Mesenchymal stem cell (in vitro differentiated cells and primary cell): ENCODE data around the gene NAV2.

Source experiments
- DNase-seq: peaks from one replicate; pipeline ENCODE4 v3.0.0-alpha.2; 2013
- H2AFZ ChIP-seq: one replicate; pipeline ENCODE4 v1.6.1; 2013; ENCODE audit warnings: low read depth, mild to moderate bottlenecking, control low read depth, inconsistent platforms, low read length, moderate library complexity
- H2AK5ac ChIP-seq: 2 replicates; pipeline ENCODE4 v1.6.1; 2013; ENCODE audit warnings: low read length, moderate library complexity, mild to moderate bottlenecking, inconsistent platforms; ENCODE audit not compliant: severe bottlenecking
- H2BK120ac ChIP-seq: one replicate; pipeline ENCODE4 v1.6.1; 2013; ENCODE audit warnings: low read depth, mild to moderate bottlenecking, inconsistent platforms, low read length, moderate library complexity
- H2BK12ac ChIP-seq, 2 experiments: one replicate each; pipeline ENCODE4 v1.6.1; 2013; ENCODE audit warnings: inconsistent platforms in 2 of 2, low read length in 2 of 2, mild to moderate bottlenecking in 2 of 2, moderate library complexity in 2 of 2, control low read depth in 1 of 2
- H2BK15ac ChIP-seq: one replicate; pipeline ENCODE4 v1.6.1; 2013; ENCODE audit warnings: mild to moderate bottlenecking, low read depth, inconsistent platforms; ENCODE audit not compliant: poor library complexity, severe bottlenecking
- H2BK5ac ChIP-seq: 2 replicates; pipeline ENCODE4 v1.6.1; 2013; ENCODE audit warnings: low read depth, mild to moderate bottlenecking, low read length, control low read depth, inconsistent platforms; ENCODE audit not compliant: poor library complexity, severe bottlenecking
- H3K14ac ChIP-seq, 2 experiments: one replicate each; pipeline ENCODE4 v1.6.1; 2013; ENCODE audit warnings: inconsistent platforms in 2 of 2, low read length in 2 of 2, control low read depth in 1 of 2, mild to moderate bottlenecking in 1 of 2, moderate library complexity in 1 of 2
- H3K18ac ChIP-seq, 2 experiments: one replicate each; pipeline ENCODE4 v1.6.1; 2013; ENCODE audit warnings: inconsistent platforms in 2 of 2, low read length in 2 of 2, control low read depth in 1 of 2, low read depth in 1 of 2, mild to moderate bottlenecking in 1 of 2
- H3K23ac ChIP-seq, 2 experiments: one replicate each; pipeline ENCODE4 v1.6.1; 2013; ENCODE audit warnings: inconsistent platforms in 2 of 2, low read length in 2 of 2, mild to moderate bottlenecking in 2 of 2, moderate library complexity in 2 of 2, control low read depth in 1 of 2
- H3K27ac ChIP-seq: 2 replicates; pipeline ENCODE4 v1.5.1; 2013; ENCODE audit warnings: mild to moderate bottlenecking, moderate library complexity, low read length, control low read depth, inconsistent platforms; ENCODE audit not compliant: poor library complexity, severe bottlenecking
- H3K27me3 ChIP-seq, 2 experiments: 2 replicates each; pipeline versions ENCODE4 v1.6.1 to v1.7.0; 2013; ENCODE audit warnings: low read length in 2 of 2, mild to moderate bottlenecking in 2 of 2, moderate library complexity in 2 of 2, control low read depth in 1 of 2, inconsistent platforms in 1 of 2; ENCODE audit not compliant: control insufficient read depth in 1 of 2, insufficient read depth in 1 of 2
- H3K36me3 ChIP-seq, 2 experiments: 2 replicates each; pipeline versions ENCODE4 v1.6.1 to v1.7.0; 2013; ENCODE audit warnings: low read length in 2 of 2, control low read depth in 1 of 2, inconsistent platforms in 1 of 2, low read depth in 1 of 2, mild to moderate bottlenecking in 1 of 2; ENCODE audit not compliant: insufficient read depth in 2 of 2, control insufficient read depth in 1 of 2
- H3K4ac ChIP-seq, 2 experiments: one replicate each; pipeline ENCODE4 v1.6.1; 2013; ENCODE audit warnings: inconsistent platforms in 2 of 2, low read length in 2 of 2, mild to moderate bottlenecking in 2 of 2, moderate library complexity in 2 of 2, control low read depth in 1 of 2, low read depth in 1 of 2
- H3K4me1 ChIP-seq: 2 replicates; pipeline ENCODE4 v1.6.1; 2013; ENCODE audit warnings: low read depth, low read length, control low read depth; ENCODE audit not compliant: control insufficient read depth, insufficient read depth
- H3K4me2 ChIP-seq: 2 replicates; pipeline ENCODE4 v1.6.1; 2013; ENCODE audit warnings: low read length, mild to moderate bottlenecking, inconsistent platforms; ENCODE audit not compliant: poor library complexity, severe bottlenecking
- H3K4me3 ChIP-seq, 2 experiments: 2 replicates each; pipeline versions ENCODE4 v1.5.1 to v1.7.0; 2013; ENCODE audit warnings: low read length in 2 of 2, mild to moderate bottlenecking in 2 of 2, control low read depth in 1 of 2, low read depth in 1 of 2; ENCODE audit not compliant: insufficient read depth in 1 of 2
- H3K79me1 ChIP-seq: replicated peaks from 2 replicates; pipeline ENCODE4 v1.6.1; 2013; ENCODE audit warnings: mild to moderate bottlenecking, control low read depth, low read length, inconsistent platforms; ENCODE audit not compliant: poor library complexity, severe bottlenecking
- H3K9ac ChIP-seq: 2 replicates; pipeline ENCODE4 v1.7.0; 2013; ENCODE audit warnings: mild to moderate bottlenecking, low read length, moderate library complexity
- H3K9me3 ChIP-seq: 2 replicates; pipeline ENCODE4 v1.7.0; 2013; ENCODE audit warnings: mild to moderate bottlenecking, low read length; ENCODE audit not compliant: control insufficient read depth
- H4K8ac ChIP-seq: one replicate; pipeline ENCODE4 v1.6.1; 2013; ENCODE audit warnings: inconsistent platforms, mild to moderate bottlenecking, low read length, moderate library complexity
- H4K91ac ChIP-seq: one replicate; pipeline ENCODE4 v1.6.1; 2013; ENCODE audit warnings: mild to moderate bottlenecking, low read length, inconsistent platforms
- WGBS: methylation state at CpG from one replicate; pipeline ENCODE4 v1.1.7; 2013; ENCODE audit warnings: mixed read lengths; 5-methylcytosine and 5-hydroxymethylcytosine counted together

The NAV2 gene

DNA sequence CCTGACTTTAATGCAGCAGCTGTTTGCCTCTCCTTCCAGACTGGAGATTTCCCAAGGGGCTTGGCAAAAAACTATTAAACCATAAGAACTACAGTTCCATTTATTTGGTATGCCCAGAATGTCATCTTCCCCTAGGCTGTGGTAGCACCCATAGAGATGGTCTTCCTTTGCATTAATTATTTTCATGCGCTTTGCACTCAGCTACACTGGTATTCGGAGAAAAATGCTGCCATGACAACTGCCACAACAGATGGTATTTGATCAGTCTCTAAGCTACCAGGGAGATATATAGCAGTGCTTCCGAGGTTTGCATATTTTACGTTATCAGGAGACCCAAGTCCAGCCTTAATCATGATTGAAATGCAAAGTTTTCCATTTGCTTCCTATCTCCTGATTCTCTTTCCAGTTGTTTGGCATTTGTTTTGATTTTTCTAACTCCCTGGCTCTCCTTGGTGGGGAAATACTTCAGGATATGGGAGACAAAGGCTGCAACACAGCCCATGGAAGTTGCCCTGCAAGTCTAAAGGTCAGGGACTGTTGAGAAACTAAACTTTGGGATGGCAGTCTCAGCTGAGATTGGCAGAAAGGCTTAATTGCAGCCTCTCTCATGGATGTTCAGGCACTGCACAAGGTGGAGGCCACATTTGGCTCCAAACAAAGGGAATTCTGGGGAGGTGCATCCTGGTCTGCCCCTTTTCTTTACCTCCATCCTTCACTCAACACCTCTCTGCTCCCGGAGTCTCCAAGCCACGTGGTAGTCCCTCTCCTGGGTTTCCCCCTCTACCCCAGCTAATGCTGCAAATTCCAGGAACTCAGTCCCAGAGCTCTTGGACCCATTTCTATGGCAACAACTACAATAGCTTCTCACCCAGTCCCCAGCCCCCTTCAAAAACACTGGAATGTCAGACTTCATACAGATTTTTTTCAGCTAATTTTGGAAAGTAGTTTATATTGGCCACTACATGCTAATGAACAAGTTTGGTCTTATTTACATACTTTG is 151.8 kb downstream of the NAV2 start:
- Histone ChIP-seq H2BK120ac (no peak overlapping the region), H3K4me3 (no peak overlapping the region), H2BK15ac (no peak overlapping the region), H3K27ac (no peak overlapping the region), H4K8ac (no peak overlapping the region), H3K4me1 (peaks cover 3% of the 10 kb centered on the region), H2BK12ac (no peak overlapping the region), H3K9me3 (no peaks in the 10 kb centered on the region), H3K9ac (no peak overlapping the region), H3K23ac (no peak overlapping the region), H3K27me3 (no peaks in the 10 kb centered on the region), H3K36me3 (peaks cover 0 to 54% of the 10 kb centered on the region in 2 experiments), H4K91ac (no peak overlapping the region), H3K18ac (no peak overlapping the region), H3K4me2 (no peak overlapping the region), H3K14ac (no peak overlapping the region), H3K79me1 (peaks cover 6% of the 10 kb centered on the region), H2AK5ac (no peak overlapping the region), H3K4ac (no peak overlapping the region), H2AFZ (no peak overlapping the region), H2BK5ac (no peak overlapping the region)
- 77% methylated on average over 6 of the region's 6 CpGs for WGBS
- DNase-seq: no peak

DNA sequence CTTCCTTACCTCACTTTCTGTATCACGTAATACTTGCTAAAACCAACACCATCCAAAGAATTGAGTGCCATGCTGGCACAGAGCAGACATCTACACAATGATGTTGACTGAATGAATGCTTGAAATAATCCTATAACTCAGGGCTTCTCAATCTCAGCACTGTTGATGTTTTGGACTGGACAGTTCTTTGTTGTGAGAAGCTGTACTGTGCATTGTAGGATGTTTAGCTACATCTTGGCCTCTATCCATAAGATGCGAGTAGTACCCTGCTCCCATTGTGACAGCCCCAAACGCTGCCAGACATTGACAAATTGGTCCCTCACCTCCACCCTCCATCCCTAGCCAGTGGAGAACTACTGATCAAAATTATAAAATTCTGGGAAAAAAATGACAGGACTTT is 153.4 kb downstream of the NAV2 start:
- DNase-seq: no peak
- H2AFZ ChIP-seq: no peak overlapping the region
- no peak overlapping the region for H2BK5ac ChIP-seq
- no peaks in the 10 kb centered on the region for H3K9me3 ChIP-seq
- no peak overlapping the region for H3K4me2 ChIP-seq
- H2BK15ac ChIP-seq: no peak overlapping the region
- peaks cover 8 to 69% of the 10 kb centered on the region in 2 experiments for H3K36me3 ChIP-seq
- no peak overlapping the region for H3K4ac ChIP-seq
- H3K27me3 ChIP-seq: no peaks in the 10 kb centered on the region
- no peak overlapping the region for H3K9ac ChIP-seq
- H3K23ac ChIP-seq: no peak overlapping the region
- H2AK5ac ChIP-seq: no peak overlapping the region
- no peak overlapping the region for H4K8ac ChIP-seq
- H4K91ac ChIP-seq: no peak overlapping the region
- no peak overlapping the region for H3K14ac ChIP-seq
- 93% methylated on average over 3 of the region's 3 CpGs for WGBS
- no peak overlapping the region for H2BK12ac ChIP-seq
- no peak overlapping the region for H3K27ac ChIP-seq
- H3K4me3 ChIP-seq: no peak overlapping the region
- H3K4me1 ChIP-seq: peaks cover 3% of the 10 kb centered on the region
- H3K18ac ChIP-seq: no peak overlapping the region
- H3K79me1 ChIP-seq: peaks cover 8% of the 10 kb centered on the region
- H2BK120ac ChIP-seq: no peak overlapping the region

GRCh38 chr11:19866521-19866920 is 153.9 kb downstream of the NAV2 start:
- Histone ChIP-seq H3K9me3 (no peaks in the 10 kb centered on the region), H2AFZ (no peak overlapping the region), H3K4me1 (peaks cover 3% of the 10 kb centered on the region), H4K91ac (no peak overlapping the region), H3K27ac (no peak overlapping the region), H2BK12ac (no peak overlapping the region), H3K36me3 (peaks cover 11 to 69% of the 10 kb centered on the region in 2 experiments), H2AK5ac (no peak overlapping the region), H3K4me3 (no peak overlapping the region), H3K14ac (no peak overlapping the region), H3K4ac (no peak overlapping the region), H3K9ac (no peak overlapping the region), H2BK5ac (no peak overlapping the region), H4K8ac (no peak overlapping the region), H3K18ac (no peak overlapping the region), H3K79me1 (peaks cover 11% of the 10 kb centered on the region), H3K23ac (no peak overlapping the region), H2BK120ac (no peak overlapping the region), H2BK15ac (no peak overlapping the region), H3K4me2 (no peak overlapping the region), H3K27me3 (no peaks in the 10 kb centered on the region)
- 100% methylated on average over 3 of the region's 4 CpGs for WGBS
- no peak for DNase-seq

GRCh38 chr11:19867064-19867463 is 154.4 kb downstream of the NAV2 start:
- no peak overlapping the region for H2BK12ac ChIP-seq

More at GRCh38 chr11:19867064-19867463, 154.4 kb downstream of the NAV2 start:
- 83% methylated on average over 1 of the region's 1 CpG for WGBS
- H3K79me1 ChIP-seq: peaks cover 13% of the 10 kb centered on the region
- H2BK15ac ChIP-seq: no peak overlapping the region
- no peak overlapping the region for H3K18ac ChIP-seq
- no peak overlapping the region for H3K4ac ChIP-seq
- H3K36me3 ChIP-seq: peaks cover 13 to 70% of the 10 kb centered on the region in 2 experiments
- H4K8ac ChIP-seq: no peak overlapping the region
- H3K27ac ChIP-seq: no peak overlapping the region
- no peak overlapping the region for H3K4me3 ChIP-seq
- H2BK5ac ChIP-seq: no peak overlapping the region
- no peak overlapping the region for H2AFZ ChIP-seq
- DNase-seq: no peak
- no peak overlapping the region for H3K14ac ChIP-seq
- no peak overlapping the region for H3K4me2 ChIP-seq
- no peaks in the 10 kb centered on the region for H3K9me3 ChIP-seq
- H3K23ac ChIP-seq: no peak overlapping the region
- H3K9ac ChIP-seq: no peak overlapping the region
- H4K91ac ChIP-seq: no peak overlapping the region
- no peak overlapping the region for H2BK120ac ChIP-seq
- H3K27me3 ChIP-seq: no peaks in the 10 kb centered on the region
- peaks cover 3% of the 10 kb centered on the region for H3K4me1 ChIP-seq
- H2AK5ac ChIP-seq: no peak overlapping the region
